ENCODE measurements around the gene UBE2Z. TPM values are rescaled to one million over a fixed set of nuclear protein-coding genes. Genes with fewer than 3 reads are reported as not detected.
A peak's percentile ranks its signal among the peaks of the same experiment; 100 is the strongest.
"Not testable (repeated sequence)": the region's sequence is repeated elsewhere in the genome, so short reads cannot be mapped to it uniquely, and the experiment has no call there.

UBE2Z gene
- total RNA-seq, 1 donor from 2014 or later = 91.4 TPM

DNA sequence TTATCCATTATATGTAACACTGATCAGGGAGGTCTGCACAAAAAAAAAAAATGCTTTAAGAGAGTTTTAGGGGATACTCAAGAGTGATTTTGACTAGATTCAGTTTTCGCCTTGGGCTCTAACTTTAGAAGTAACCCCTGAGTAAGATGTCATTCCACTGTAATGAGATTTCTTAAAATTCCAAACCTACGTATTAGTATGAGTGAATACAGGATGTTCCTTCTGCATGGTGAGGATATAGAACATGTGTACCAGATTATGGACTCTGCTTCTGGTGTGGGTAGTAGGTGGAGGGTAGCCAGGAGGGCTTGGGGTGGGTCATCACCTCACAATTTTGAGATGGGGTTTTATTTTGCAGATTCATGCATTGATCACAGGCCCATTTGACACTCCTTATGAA is 4.3 kb downstream of the UBE2Z start:
- H3K9me3 Mint-ChIP-seq = no peaks in the 10 kb centered on the region
- H3K27ac Mint-ChIP-seq = peak overlapping the region; percentile 14
- no peaks in the 10 kb centered on the region for H3K27me3 Mint-ChIP-seq
- intact Hi-C loops (cut with micrococcal nuclease) = no loop called here
- H3K36me3 Mint-ChIP-seq (ENCODE audit: low read depth) = peaks cover 68% of the 10 kb centered on the region
- DNase-seq = no peak
- no peak overlapping the region for H3K4me3 Mint-ChIP-seq
- peaks cover 63% of the 10 kb centered on the region for H3K4me1 Mint-ChIP-seq

DNA sequence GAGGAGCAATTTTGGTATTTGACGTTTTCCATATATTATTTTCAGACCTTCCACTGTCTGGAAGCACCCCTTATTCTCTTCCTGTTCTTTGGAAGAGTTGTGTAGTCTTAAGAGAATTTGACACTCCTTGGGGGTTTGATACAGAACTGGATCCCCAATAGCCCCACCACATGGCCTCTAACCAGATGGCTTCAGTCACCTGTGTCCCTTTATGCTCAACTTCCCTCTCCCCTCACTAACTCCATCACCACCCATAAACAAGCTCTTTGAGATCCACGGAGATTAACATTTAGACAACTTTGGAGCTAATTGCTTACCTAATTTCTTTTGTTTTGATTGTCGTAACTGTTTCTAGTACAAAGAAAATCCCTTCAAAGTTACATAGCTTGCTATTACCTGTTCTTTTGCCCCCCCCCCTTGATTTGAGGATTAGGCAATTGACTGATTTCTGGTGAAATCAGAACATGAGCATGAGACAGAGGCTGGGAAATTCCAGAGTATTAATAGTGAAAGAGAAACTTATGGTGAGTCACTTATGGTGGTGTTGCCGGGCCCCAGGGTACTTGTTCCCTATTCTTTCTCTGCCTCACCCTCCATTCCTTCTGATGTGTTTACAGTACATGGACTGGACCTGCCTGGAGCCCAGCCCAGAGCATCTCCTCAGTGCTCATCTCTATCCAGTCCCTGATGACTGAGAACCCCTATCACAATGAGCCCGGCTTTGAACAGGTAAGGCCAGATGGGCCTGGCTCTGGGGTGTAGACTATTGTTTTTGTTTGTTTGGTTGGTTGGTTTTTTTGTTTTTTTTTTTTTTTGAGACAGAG is 7.5 kb downstream of the UBE2Z start:
- peaks cover 64% of the 10 kb centered on the region for H3K36me3 Mint-ChIP-seq (ENCODE audit: low read depth)
- H3K27ac Mint-ChIP-seq = peak overlapping the region; percentile 98
- no peaks in the 10 kb centered on the region for H3K9me3 Mint-ChIP-seq
- intact Hi-C loops (cut with micrococcal nuclease) = loop anchor here (1.0 kb wide), 1 partner anchor 29 kb away; the partner anchor contains the start of gene SNF8
- no peaks in the 10 kb centered on the region for H3K27me3 Mint-ChIP-seq
- H3K4me3 Mint-ChIP-seq = peak overlapping the region; percentile 80
- peak; percentile 90 for DNase-seq
- peaks cover 42% of the 10 kb centered on the region for H3K4me1 Mint-ChIP-seq

DNA sequence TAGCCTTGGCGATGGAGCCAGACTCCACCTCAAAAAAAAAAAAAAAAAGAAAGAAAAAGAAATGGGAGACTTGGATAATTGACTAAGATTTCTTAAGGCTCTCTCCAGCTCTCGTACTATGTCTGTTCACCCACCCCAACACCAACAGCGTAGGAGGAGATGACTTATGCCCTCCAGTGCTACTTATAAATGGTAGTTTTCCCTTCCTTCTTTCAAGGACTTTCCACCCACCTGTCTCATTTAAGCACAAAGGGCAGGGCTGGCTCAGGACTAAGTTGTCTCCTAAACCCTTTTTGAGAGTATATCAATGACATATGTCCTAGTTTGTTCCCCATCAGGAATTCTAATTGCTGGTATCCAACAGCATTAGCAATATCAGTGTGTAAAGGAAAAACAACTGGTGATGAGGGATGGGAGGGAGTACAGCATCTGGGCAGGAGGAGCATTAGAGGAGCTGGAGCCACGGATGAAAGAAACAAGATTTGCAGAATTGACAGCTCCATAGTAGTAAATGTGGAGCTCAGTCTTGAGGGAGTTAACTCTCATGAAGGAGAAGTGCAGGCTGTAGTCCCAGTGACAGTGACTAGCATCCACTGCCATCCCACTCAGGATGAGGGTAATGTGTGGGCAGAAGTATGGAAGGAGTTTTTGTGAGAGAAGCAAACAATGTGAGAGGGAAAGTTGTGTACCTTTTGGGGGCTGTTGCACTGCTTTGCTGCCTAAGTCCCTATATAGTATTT is 17.2 kb downstream of the UBE2Z start:
- Mint-ChIP-seq H3K9me3 (no peaks in the 10 kb centered on the region), H3K27ac (peak overlapping the region; percentile 77), H3K4me1 (peaks cover 10% of the 10 kb centered on the region), H3K36me3 (ENCODE audit: low read depth) (peaks cover 70% of the 10 kb centered on the region), H3K4me3 (peak overlapping the region; percentile 53), H3K27me3 (no peaks in the 10 kb centered on the region)
- DNase-seq = no peak
- intact Hi-C loops (cut with micrococcal nuclease) = no loop called here

DNA sequence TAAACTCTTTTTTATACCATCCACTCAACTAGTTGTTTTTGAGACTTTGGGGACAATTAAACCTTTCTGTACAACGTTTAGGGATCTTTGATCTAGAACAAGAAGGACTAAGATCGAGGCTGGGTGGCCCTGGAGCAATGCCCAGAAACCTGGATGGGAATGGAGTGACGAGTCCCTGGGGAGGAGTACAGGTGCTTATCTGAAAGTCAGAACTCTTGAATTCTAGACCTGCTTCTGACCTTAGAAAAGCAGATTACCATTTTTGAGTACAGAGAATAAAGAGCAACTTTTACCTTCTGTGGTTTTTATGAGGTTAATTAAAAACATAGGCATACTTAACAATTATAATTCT is 17.8 kb downstream of the UBE2Z start:
- H3K27ac Mint-ChIP-seq = no peak overlapping the region
- DNase-seq = no peak
- no peak overlapping the region for H3K4me3 Mint-ChIP-seq
- intact Hi-C loops (cut with micrococcal nuclease) = no loop called here
- H3K36me3 Mint-ChIP-seq (ENCODE audit: low read depth) = peaks cover 67% of the 10 kb centered on the region
- H3K27me3 Mint-ChIP-seq = no peaks in the 10 kb centered on the region
- H3K9me3 Mint-ChIP-seq = no peaks in the 10 kb centered on the region
- H3K4me1 Mint-ChIP-seq = peaks cover 10% of the 10 kb centered on the region

DNA sequence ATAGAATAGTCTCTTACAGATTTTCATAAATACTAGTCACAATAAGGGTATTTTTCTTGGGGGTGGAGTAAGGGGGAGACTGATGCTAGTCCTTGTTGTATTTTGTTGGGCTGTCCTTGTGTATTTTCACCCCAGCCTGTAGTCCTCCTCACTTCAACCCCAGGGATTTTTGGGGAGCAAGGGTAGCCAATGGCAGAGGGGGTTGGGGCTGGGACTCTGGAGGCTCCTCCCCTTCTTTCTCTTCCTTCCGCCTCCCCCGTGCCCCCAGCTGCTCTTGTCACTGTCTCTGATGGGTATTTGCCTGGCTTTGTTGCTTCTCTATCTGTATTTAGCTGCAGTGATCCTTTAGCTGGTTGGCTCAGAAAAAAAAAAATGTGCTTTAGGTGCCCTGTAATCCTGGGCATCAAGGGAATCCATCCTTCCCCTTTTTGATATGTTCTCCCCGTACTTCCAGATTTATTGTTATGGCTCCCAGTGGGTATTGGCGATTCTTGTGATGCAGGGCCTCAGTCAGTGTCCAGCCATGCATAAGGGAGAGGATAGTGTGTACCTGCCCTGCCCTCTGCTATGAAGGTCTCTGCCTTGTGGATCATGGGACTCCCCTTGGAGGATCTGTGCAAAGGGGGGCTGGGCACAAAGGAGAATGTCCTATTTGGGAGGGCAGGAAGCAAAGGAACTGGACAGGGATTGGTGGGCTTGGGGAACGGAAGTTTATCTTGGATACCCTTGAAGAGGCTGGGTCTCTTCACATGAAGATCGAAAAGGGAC is 20.0 kb downstream of the UBE2Z start:
- intact Hi-C loops (cut with micrococcal nuclease) = no loop called here
- Mint-ChIP-seq H3K27me3 (no peaks in the 10 kb centered on the region), H3K4me3 (no peak overlapping the region), H3K27ac (peak overlapping the region; percentile 38), H3K9me3 (no peaks in the 10 kb centered on the region), H3K4me1 (peaks cover 11% of the 10 kb centered on the region), H3K36me3 (ENCODE audit: low read depth) (peaks cover 73% of the 10 kb centered on the region)
- DNase-seq = no peak

DNA sequence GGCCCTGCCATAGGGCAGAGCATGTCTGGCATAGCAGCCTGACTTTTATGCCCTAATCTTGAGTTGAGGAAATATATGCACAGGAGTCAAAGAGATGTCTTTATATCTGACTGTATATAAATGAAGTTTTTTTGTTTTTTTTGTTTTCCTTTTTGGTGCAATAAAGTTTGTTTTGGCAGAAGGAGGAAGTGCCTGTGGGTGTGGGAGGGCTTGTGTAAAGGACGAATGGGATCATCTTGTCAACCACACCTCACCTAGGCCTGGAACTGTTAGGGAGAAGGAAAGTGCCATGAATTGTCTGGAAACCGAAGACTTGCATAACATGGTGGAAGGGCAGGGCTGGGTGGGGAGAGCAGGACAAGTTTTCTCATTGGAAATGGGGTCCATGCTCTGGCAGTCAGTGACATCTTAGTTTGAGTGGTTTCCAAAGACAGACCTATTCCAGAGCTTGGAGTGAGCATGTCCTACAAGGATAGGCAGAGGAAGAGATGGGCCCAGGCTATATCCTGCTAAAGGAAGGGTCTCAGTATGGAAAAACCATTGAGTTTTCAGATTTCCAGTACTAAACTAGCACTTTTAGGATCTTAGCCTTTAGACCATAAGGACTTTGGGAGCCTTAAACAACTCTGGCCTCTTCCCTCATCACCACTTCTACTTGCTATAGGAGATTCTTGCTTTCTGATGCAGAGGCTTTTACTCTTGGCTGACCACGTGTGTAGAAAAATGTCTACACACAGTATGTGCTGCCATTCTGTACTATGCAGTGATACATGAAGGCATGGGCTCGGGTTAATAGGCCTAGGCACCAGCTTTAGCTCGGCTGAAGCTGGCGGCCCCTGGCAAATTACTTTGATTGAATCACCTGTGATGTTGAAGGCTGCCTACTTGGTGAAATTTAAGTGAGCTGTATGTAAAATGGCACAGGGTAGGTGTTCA is 20.9 kb downstream of the UBE2Z start:
- H3K27me3 Mint-ChIP-seq = no peaks in the 10 kb centered on the region
- H3K36me3 Mint-ChIP-seq (ENCODE audit: low read depth) = peaks cover 79% of the 10 kb centered on the region
- H3K9me3 Mint-ChIP-seq = no peaks in the 10 kb centered on the region
- DNase-seq = no peak
- H3K4me1 Mint-ChIP-seq = peaks cover 11% of the 10 kb centered on the region
- H3K4me3 Mint-ChIP-seq = no peak overlapping the region
- H3K27ac Mint-ChIP-seq = no peak overlapping the region
- intact Hi-C loops (cut with micrococcal nuclease) = no loop called here

DNA sequence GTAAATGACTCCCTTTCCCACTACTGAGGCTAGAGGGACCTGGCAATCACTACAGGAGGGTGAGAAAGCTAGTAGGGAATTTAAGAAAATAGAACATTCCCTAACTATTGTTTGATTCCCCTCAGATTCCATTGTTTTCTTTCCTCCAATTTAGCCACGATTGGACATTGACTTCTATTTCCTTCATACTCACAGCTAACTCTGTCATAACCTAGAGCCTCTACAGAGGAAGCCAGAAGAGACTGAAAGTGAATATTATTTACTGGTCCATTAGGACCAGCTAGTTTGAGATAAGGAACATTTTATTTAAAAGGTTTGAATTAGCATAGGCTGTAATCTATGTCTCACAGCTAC is 21.6 kb downstream of the UBE2Z start:
- peaks cover 82% of the 10 kb centered on the region for H3K36me3 Mint-ChIP-seq (ENCODE audit: low read depth)
- no peaks in the 10 kb centered on the region for H3K9me3 Mint-ChIP-seq
- H3K27me3 Mint-ChIP-seq = no peaks in the 10 kb centered on the region
- H3K27ac Mint-ChIP-seq = no peak overlapping the region
- H3K4me1 Mint-ChIP-seq = peaks cover 11% of the 10 kb centered on the region
- H3K4me3 Mint-ChIP-seq = no peak overlapping the region
- intact Hi-C loops (cut with micrococcal nuclease) = no loop called here
- no peak for DNase-seq

DNA sequence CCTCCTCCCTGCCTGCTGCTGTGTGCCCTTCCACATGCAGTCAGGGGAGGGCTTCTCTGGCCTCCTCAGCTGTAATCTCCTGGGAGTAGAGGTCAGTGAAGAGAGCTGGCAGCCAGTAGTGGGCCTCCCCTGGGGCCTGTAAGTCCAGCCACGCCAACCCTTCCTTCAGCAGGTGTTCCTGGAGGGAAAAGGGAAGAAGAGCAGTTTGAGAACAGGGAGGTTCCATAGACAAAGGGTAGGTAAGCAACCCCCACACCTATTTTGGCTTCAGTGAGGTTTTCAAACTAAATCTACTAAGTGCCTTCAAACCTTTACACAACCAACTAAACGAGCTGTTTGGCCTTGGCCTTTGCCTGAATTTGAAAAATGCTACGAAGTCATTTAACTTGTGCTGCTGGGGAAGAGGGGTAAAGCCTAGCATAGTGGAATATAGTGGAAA is 22.2 kb downstream of the UBE2Z start:
- Mint-ChIP-seq H3K4me3 (no peak overlapping the region), H3K27me3 (no peaks in the 10 kb centered on the region), H3K4me1 (peaks cover 4% of the 10 kb centered on the region), H3K36me3 (ENCODE audit: low read depth) (peaks cover 79% of the 10 kb centered on the region), H3K9me3 (no peaks in the 10 kb centered on the region), H3K27ac (no peak overlapping the region)
- DNase-seq = no peak
- intact Hi-C loops (cut with micrococcal nuclease) = no loop called here

DNA sequence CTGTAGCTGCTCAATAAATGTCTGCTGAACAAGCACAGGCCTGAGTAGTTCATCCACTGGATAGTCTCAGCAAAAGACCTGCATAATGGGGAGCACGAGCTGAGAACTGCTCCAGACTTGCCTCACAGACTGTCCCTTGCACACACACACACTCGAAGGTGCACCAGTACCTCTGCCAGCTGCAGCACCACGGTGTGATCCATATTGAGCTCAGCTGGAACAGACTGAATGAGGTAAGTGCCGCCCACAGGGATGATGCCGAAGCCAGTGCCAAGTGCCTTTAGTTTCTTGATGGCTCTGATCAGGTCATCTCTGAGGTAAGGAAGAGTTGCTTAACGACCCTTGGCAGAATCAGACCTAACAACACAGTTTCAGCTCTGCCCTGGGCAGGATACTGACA is 24.8 kb downstream of the UBE2Z start:
- Mint-ChIP-seq H3K4me1 (peaks cover 2% of the 10 kb centered on the region), H3K27me3 (no peaks in the 10 kb centered on the region), H3K36me3 (ENCODE audit: low read depth) (peaks cover 71% of the 10 kb centered on the region), H3K4me3 (no peak overlapping the region), H3K27ac (no peak overlapping the region), H3K9me3 (no peaks in the 10 kb centered on the region)
- no peak for DNase-seq
- intact Hi-C loops (cut with micrococcal nuclease) = no loop called here

DNA sequence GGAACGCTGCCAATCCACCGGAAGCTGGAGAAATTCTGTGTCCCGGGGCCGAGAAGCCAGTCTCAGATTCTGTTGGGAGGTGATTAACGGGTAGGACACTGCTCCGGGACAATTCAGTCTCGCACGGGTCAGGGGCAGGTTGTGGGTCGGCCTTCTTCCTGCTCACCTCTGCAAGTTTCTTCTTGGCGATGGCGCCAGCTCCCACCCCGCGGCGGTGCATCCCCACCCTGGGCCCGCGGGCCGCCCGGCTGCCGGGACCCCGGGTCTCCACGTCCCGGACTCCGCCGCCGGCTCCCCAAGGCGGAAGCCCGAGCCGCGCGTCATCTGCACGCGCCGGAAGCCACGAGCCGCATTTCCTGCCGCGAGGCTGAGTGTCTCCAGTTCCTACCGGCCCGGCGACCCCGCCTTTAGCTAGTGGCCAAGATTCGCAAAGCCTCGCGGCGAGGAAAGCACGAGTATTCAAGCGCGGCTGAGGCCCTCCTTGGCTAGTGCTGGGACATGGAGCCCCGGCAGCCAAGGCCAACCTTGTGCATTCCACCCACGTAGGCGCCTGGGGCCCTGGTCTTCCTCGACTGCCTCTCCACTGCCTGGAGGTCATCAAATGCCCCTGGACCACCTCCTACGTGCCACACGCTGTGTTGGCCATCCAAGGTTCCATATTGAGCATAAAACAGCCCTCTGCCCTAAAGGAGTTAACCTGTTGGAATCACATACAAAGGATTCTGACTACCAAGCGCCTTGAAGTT is 36.5 kb downstream of the UBE2Z start, which contains the start of gene SNF8:
Gene SNF8, minus strand, starts transcription at position 328 of the 746 bp plus-strand sequence. Its CDS starts 108 bp downstream, at position 220.
- Mint-ChIP-seq H3K36me3 (ENCODE audit: low read depth) (peaks cover 23% of the 10 kb centered on the region), H3K9me3 (no peaks in the 10 kb centered on the region), H3K4me1 (peaks cover 12% of the 10 kb centered on the region), H3K27ac (peak within 1 kb of the TSS; percentile 99), H3K4me3 (peak within 1 kb of the TSS; percentile 100), H3K27me3 (no peaks in the 10 kb centered on the region)
- intact Hi-C loops (cut with micrococcal nuclease) = loop anchor here (1.0 to 2.0 kb wide), 4 partner anchors 29 to 88 kb away; partner anchors contain the start of genes ATP5MC1 and UBE2Z
- DNase-seq = peak; percentile 99

DNA sequence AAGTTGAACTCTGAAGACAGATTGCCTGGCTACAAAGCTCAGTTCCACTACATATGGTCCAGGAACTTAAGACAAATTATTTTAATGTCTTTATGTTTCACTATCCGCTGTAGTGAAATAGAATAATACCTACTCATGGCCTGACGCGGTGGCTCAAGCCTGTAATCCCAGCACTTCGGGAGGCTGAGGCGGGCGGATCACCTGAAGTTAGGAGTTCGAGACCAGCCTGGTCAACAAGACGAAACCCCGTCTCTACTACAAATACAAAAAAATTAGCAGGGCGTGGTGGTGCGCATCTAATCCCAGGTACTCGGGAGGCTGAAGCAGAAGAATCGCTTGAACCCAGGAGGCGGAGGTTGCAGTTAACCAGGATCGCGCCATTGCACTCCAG is 37.0 kb downstream of the UBE2Z start:
- H3K27ac Mint-ChIP-seq = peak overlapping the region; percentile 99
- H3K4me3 Mint-ChIP-seq = peak overlapping the region; percentile 100
- not testable (repeated sequence) for DNase-seq, H3K9me3 Mint-ChIP-seq, H3K27me3 Mint-ChIP-seq
- peaks cover 20% of the 10 kb centered on the region for H3K36me3 Mint-ChIP-seq (ENCODE audit: low read depth)
- intact Hi-C loops (cut with micrococcal nuclease) = loop anchor here (2.0 kb wide), 1 partner anchor 36 kb away; the partner anchor contains the start of gene UBE2Z
- H3K4me1 Mint-ChIP-seq = peaks cover 12% of the 10 kb centered on the region

DNA sequence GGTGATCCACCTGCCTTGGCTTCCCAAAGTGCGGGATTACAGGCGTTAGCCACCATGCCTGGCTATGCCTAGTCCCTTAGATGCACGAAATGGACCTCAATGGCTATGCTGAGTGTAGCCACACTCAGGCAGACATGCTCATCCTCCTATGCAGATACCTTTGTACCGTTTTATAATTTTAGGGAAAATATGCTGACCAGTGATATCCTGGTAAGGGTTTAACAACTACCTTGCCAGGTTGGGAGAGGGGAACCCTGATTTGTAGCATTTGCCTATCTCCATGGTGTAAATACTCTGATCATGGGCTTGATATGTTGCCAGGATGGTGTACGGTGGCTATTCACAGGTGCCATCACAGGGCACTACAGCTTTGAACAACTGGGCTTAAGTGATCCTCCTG is 43.4 kb downstream of the UBE2Z start:
- DNase-seq = no peak
- Mint-ChIP-seq H3K27me3 (peaks cover 14% of the 10 kb centered on the region), H3K9me3 (no peaks in the 10 kb centered on the region), H3K4me1 (peaks cover 4% of the 10 kb centered on the region), H3K36me3 (ENCODE audit: low read depth) (no peaks in the 10 kb centered on the region), H3K27ac (no peak overlapping the region), H3K4me3 (no peak overlapping the region)
- intact Hi-C loops (cut with micrococcal nuclease) = no loop called here

Measured in activated CD4-positive, alpha-beta T cell treated with anti-CD3 and anti-CD28 coated beads, Interleukin-2, amount 10 ng/mL, durations not matched to agents 24 days and 14 days (primary cell).